GM23248 (cell line): ENCODE results near the gene C5orf52. TPM values are rescaled to one million over a fixed set of nuclear protein-coding genes. Genes with fewer than 3 reads are reported as not detected.

Experiments
- DNase-seq: peaks from one replicate; pipeline ENCODE4 v3.0.0-alpha.2; 2015
- H2AFZ ChIP-seq: fragments of 200-600 bp; sonication (generic); 2 replicates; pipeline ENCODE4 v1.6.1; 2016; ENCODE audit warnings: antibody characterized with exemption
- H3F3A ChIP-seq: fragments of 200-600 bp; sonication (generic); 2 replicates; pipeline ENCODE4 v1.6.1; 2016; ENCODE audit warnings: mild to moderate bottlenecking, antibody characterized with exemption, mixed run types; ENCODE audit not compliant: insufficient read depth
- H3K27ac ChIP-seq: fragments of 200-600 bp; sonication (generic); 2 replicates; pipeline ENCODE4 v1.5.1; 2016; ENCODE audit warnings: mild to moderate bottlenecking
- H3K27me3 ChIP-seq: fragments of 200-600 bp; sonication (generic); replicated peaks from 2 replicates; pipeline ENCODE4 v1.6.1; 2016; ENCODE audit warnings: mild to moderate bottlenecking; ENCODE audit not compliant: insufficient read depth
- H3K36me3 ChIP-seq: fragments of 200-600 bp; sonication (generic); 2 replicates; pipeline ENCODE4 v1.6.1; 2016; ENCODE audit warnings: low read depth, mild to moderate bottlenecking
- H3K4me1 ChIP-seq: fragments of 200-600 bp; sonication (generic); 2 replicates; pipeline ENCODE4 v1.6.1; 2016; ENCODE audit warnings: mild to moderate bottlenecking; ENCODE audit not compliant: insufficient read depth
- H3K4me2 ChIP-seq: fragments of 200-600 bp; sonication (generic); one replicate; pipeline ENCODE4 v1.6.1; 2016; ENCODE audit warnings: mild to moderate bottlenecking; ENCODE audit not compliant: unreplicated experiment
- H3K4me3 ChIP-seq: fragments of 200-600 bp; sonication (generic); 2 replicates; pipeline ENCODE4 v1.5.1; 2016; ENCODE audit warnings: mild to moderate bottlenecking
- H3K79me2 ChIP-seq: fragments of 200-600 bp; sonication (generic); 2 replicates; pipeline ENCODE4 v1.6.1; 2016; ENCODE audit warnings: mild to moderate bottlenecking; ENCODE audit not compliant: insufficient read depth
- H3K9ac ChIP-seq: fragments of 200-600 bp; sonication (generic); 2 replicates; pipeline ENCODE4 v1.6.1; 2016; ENCODE audit warnings: mild to moderate bottlenecking
- H3K9me2 ChIP-seq: fragments of 200-600 bp; sonication (generic); 2 replicates; pipeline ENCODE4 v1.6.1; 2016; ENCODE audit warnings: mixed run types, mild to moderate bottlenecking, moderate library complexity; ENCODE audit not compliant: insufficient read depth
- H3K9me3 ChIP-seq: fragments of 200-600 bp; sonication (generic); one replicate; pipeline ENCODE4 v1.6.1; 2017; ENCODE audit warnings: low read depth
- H4K20me1 ChIP-seq: fragments of 200-600 bp; sonication (generic); 2 replicates; pipeline ENCODE4 v1.6.0; 2016; ENCODE audit not compliant: insufficient read depth
- EZH2 ChIP-seq: fragments of 200-600 bp; sonication (generic); IDR thresholded peaks from 2 replicates; pipeline ENCODE4 v1.6.1; 2018; ENCODE audit warnings: antibody characterized with exemption, mild to moderate bottlenecking; ENCODE audit not compliant: insufficient read depth, poor library complexity, severe bottlenecking
- EZH2phosphoT487 ChIP-seq: fragments of 200-600 bp; sonication (generic); IDR thresholded peaks from 2 replicates; pipeline ENCODE4 v1.6.1; 2018; ENCODE audit warnings: antibody characterized with exemption, moderate library complexity, mild to moderate bottlenecking, low read depth; ENCODE audit not compliant: insufficient read depth
- WGBS, 2 experiments: methylation state at CpG; one replicate each; pipeline ENCODE4 v1.1.6; 2015 to 2017; ENCODE audit warnings: low lambda C conversion rate in 2 of 2, low coverage in 1 of 2; ENCODE audit errors: missing lambda C conversion rate in 2 of 2; 5-methylcytosine and 5-hydroxymethylcytosine counted together
- in situ Hi-C: fragments of 300-500 bp; cut with MboI; formaldehyde crosslinking; loops from 2 replicates; pipeline ENCODE4 v1.15.0; 2020
- polyA plus RNA-seq: library from polyadenylated mRNA; unstranded; fragments of >200 nt; fragmentation: Nextera tagmentation; extraction: Ambion mirVana; gene quantifications from 2 replicates; pipeline ENCODE4 v1.2.1, GENCODE V29; 2016
- total RNA-seq: library from RNA; depleted of rRNA; stranded (reverse); fragments of >200 nt; shearing (Covaris generic); gene quantifications from 2 replicates; pipeline ENCODE4 v1.2.3, GENCODE V29; 2014

The C5orf52 gene
- total and polyA plus RNA-seq, 2 experiments from 2014 or later: not detected

- Histone ChIP-seq H3K79me2 (no peaks in the 10 kb centered on the region), H3K9ac (no peak overlapping the region), H3K9me3 (no peaks in the 10 kb centered on the region), H3K36me3 (no peaks in the 10 kb centered on the region), H3K4me2 (no peak overlapping the region), H3K4me1 (no peaks in the 10 kb centered on the region), H4K20me1 (no peaks in the 10 kb centered on the region), H3K9me2 (no peaks in the 10 kb centered on the region), H3F3A (no peaks in the 10 kb centered on the region), H3K27ac (no peak overlapping the region), H2AFZ (no peak overlapping the region), H3K27me3 (no peaks in the 10 kb centered on the region), H3K4me3 (no peak overlapping the region)
- in situ Hi-C loops: no loop called here
- no peak for DNase-seq
- WGBS, 2 experiments: 65 to 71% methylated on average over 8 of the region's 8 CpGs
- TF ChIP-seq EZH2phosphoT487 (no peak), EZH2 (no peak)
Measured at GRCh38 chr5:157659868-157660660, 11.3 kb upstream of the C5orf52 start.

GRCh38 chr5:157665467-157666070, 5.8 kb upstream of the C5orf52 start:
- H3F3A ChIP-seq: no peaks in the 10 kb centered on the region
- no peaks in the 10 kb centered on the region for H3K9me3 ChIP-seq
- H3K27me3 ChIP-seq: no peaks in the 10 kb centered on the region
- no peaks in the 10 kb centered on the region for H4K20me1 ChIP-seq
- in situ Hi-C loops: no loop called here
- H3K4me1 ChIP-seq: 0 out of 2 replicates have a peak, but pooled peaks cover 3% of the 10 kb centered on the region
- H3K27ac ChIP-seq: no peak overlapping the region
- H3K9me2 ChIP-seq: no peaks in the 10 kb centered on the region
- 61 to 63% methylated on average over 2 of the region's 2 CpGs for WGBS, 2 experiments
- TF ChIP-seq EZH2phosphoT487 (no peak), EZH2 (no peak)
- H3K4me3 ChIP-seq: no peak overlapping the region
- H3K9ac ChIP-seq: no peak overlapping the region
- DNase-seq: peak; percentile 85
- H3K36me3 ChIP-seq: no peaks in the 10 kb centered on the region
- H2AFZ ChIP-seq: no peak overlapping the region
- no peak overlapping the region for H3K4me2 ChIP-seq
- no peaks in the 10 kb centered on the region for H3K79me2 ChIP-seq

- Histone ChIP-seq H3K4me3 (no peak overlapping the region), H3F3A (no peaks in the 10 kb centered on the region), H3K36me3 (no peaks in the 10 kb centered on the region), H4K20me1 (no peaks in the 10 kb centered on the region), H3K4me1 (0 out of 2 replicates have a peak, but pooled peaks cover 3% of the 10 kb centered on the region), H3K4me2 (no peak overlapping the region), H3K9me3 (no peaks in the 10 kb centered on the region), H3K79me2 (no peaks in the 10 kb centered on the region), H3K9me2 (no peaks in the 10 kb centered on the region), H3K9ac (no peak overlapping the region), H2AFZ (no peak overlapping the region), H3K27me3 (no peaks in the 10 kb centered on the region), H3K27ac (no peak overlapping the region)
- TF ChIP-seq EZH2phosphoT487 (no peak), EZH2 (no peak)
- WGBS, 2 experiments: 80 to 93% methylated on average over 1 of the region's 1 CpG
- in situ Hi-C loops: no loop called here
- DNase-seq: no peak
Measured at GRCh38 chr5:157668356-157668755, 3.0 kb upstream of the C5orf52 start.

DNA sequence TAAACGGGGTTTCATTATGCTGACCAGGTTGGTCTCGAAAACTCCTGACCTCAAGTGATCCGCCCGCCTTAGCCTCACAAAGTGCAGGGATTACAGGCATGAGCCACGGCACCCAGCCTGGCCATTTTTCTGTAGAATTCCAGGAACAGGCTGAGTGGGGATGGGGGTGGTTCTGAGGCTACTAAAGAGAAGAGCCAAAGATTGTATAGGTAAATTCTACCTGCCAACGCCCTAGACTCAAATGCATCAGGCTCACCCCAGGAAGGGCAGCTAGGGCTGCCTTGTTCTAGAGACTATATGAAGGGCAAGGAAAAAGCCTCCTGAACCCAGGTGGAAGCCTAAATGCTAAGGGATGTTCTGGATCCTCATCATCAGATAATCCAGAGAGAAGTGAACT, 1.6 kb upstream of the C5orf52 start:
- TF ChIP-seq EZH2 (no peak), EZH2phosphoT487 (no peak)
- no peak overlapping the region for H3K4me3 ChIP-seq
- H3K36me3 ChIP-seq: no peaks in the 10 kb centered on the region
- no peaks in the 10 kb centered on the region for H3K9me3 ChIP-seq
- no peaks in the 10 kb centered on the region for H3F3A ChIP-seq
- H3K27me3 ChIP-seq: no peaks in the 10 kb centered on the region
- no peak overlapping the region for H3K4me2 ChIP-seq
- WGBS, 2 experiments: 90% methylated on average over 6 of the region's 6 CpGs
- in situ Hi-C loops: no loop called here
- H3K27ac ChIP-seq: no peak overlapping the region
- H2AFZ ChIP-seq: no peak overlapping the region
- no peaks in the 10 kb centered on the region for H3K9me2 ChIP-seq
- 0 out of 2 replicates have a peak, but pooled peaks cover 3% of the 10 kb centered on the region for H3K4me1 ChIP-seq
- DNase-seq: no peak
- H4K20me1 ChIP-seq: no peaks in the 10 kb centered on the region
- H3K79me2 ChIP-seq: no peaks in the 10 kb centered on the region
- H3K9ac ChIP-seq: no peak overlapping the region
